ENCODE data around the gene NDUFB10. TPM values are rescaled to one million over a fixed set of nuclear protein-coding genes. Genes with fewer than 3 reads are reported as not detected.

Gene NDUFB10
- total RNA-seq, 2 experiments from 2014 or later, result 40.7 to 41.1 TPM

DNA sequence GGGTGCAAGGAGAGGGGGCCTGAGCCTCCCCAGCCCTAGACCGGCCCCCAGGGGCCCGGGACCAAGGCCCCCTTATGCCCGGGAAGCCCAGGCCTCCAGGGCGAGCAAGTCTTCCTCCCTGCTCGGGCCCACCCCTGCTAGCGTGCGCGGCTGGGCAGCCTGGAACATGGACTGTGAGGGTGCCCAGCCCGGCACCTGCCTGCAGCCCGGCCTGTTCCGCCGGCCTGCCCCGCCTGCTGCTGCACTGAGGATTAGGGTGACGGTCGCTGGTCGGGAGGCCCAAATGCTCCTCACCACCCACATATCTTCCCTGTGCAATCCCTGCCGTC, 47.2 kb upstream of the NDUFB10 start:
- POLR2A ChIA-PET, result no interaction called here
- Mint-ChIP-seq H3K36me3 (ENCODE audit: low read depth) (no peaks in the 10 kb centered on the region), H3K4me1 (ENCODE audit: low read depth) (no peaks in the 10 kb centered on the region), H3K27me3 (peaks cover 30% of the 10 kb centered on the region), H3K27ac (no peak overlapping the region), H3K4me3 (no peak overlapping the region), H3K9me3 (no peaks in the 10 kb centered on the region)
- intact Hi-C loops (cut with DNase I, micrococcal nuclease), result no loop called here
- peaks cover 0 to 5% of the 10 kb centered on the region in 2 experiments for H3K9me3 ChIP-seq (ENCODE audit: control insufficient read depth in 1 of 2, insufficient read depth in 1 of 2, low read length in 2 of 2)
- DNase-seq (no peak), ATAC-seq (ENCODE audit: poor library complexity) (no peak)
- no peak overlapping the region for H3K27ac ChIP-seq (ENCODE audit: low read depth in 1 of 2, low read length in 2 of 2)
- H3K36me3 ChIP-seq (ENCODE audit: insufficient read depth, low read length), result no peaks in the 10 kb centered on the region
- H3K4me3 ChIP-seq (ENCODE audit: low read length), result no peak overlapping the region
- TF ChIP-seq, protein P1, sequence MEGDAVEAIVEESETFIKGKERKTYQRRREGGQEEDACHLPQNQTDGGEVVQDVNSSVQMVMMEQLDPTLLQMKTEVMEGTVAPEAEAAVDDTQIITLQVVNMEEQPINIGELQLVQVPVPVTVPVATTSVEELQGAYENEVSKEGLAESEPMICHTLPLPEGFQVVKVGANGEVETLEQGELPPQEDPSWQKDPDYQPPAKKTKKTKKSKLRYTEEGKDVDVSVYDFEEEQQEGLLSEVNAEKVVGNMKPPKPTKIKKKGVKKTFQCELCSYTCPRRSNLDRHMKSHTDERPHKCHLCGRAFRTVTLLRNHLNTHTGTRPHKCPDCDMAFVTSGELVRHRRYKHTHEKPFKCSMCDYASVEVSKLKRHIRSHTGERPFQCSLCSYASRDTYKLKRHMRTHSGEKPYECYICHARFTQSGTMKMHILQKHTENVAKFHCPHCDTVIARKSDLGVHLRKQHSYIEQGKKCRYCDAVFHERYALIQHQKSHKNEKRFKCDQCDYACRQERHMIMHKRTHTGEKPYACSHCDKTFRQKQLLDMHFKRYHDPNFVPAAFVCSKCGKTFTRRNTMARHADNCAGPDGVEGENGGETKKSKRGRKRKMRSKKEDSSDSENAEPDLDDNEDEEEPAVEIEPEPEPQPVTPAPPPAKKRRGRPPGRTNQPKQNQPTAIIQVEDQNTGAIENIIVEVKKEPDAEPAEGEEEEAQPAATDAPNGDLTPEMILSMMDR (IDR thresholded peaks at IDR 0.05), result no peak
- CTCF ChIA-PET, result no interaction called here
- H3K4me1 ChIP-seq (ENCODE audit: insufficient read depth, low read length), result no peaks in the 10 kb centered on the region
- peaks cover 13 to 38% of the 10 kb centered on the region in 2 experiments for H3K27me3 ChIP-seq (ENCODE audit: control insufficient read depth in 1 of 2, insufficient read depth in 2 of 2, low read length in 2 of 2)

DNA sequence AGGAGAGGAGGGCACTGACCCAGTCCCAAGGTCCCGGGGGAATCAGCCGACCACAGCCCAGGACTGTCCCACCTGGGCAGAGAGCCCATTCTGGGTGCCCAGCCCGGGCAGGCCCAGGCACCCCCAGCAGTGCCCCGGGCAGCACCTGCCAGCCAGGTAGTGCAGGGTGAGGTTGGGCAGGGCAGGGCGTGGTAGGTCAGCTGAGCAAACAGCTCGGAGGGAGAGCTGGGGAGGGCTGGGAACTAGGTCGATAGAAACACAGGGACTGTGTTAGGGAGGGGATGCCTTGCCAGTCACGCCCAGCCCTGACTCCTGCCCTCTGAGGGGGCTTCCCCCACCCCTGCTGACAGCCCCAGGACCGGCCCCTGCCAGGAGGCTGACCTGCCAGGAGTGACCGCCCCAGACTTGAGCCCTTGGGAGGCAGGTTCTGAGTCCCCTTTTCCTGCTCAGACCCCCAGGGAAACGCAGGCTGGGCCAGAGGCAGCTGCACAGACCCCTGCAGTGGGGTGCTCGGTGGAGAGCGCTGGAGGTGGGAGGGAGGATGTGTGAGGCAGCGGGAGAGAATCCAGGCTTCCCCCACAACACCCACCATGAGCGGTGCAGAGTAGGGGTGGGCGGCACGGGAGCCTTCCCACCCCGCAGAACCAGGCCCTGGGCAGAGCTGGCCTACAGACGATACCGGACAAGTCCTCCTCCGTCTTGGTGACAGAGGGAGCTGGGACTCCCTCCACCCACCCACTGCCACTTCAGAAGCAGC, 45.8 kb upstream of the NDUFB10 start:
- Histone ChIP-seq H3K36me3 (ENCODE audit: insufficient read depth, low read length) (no peaks in the 10 kb centered on the region), H3K4me1 (ENCODE audit: insufficient read depth, low read length) (peaks cover 3% of the 10 kb centered on the region), H3K9me3 (ENCODE audit: control insufficient read depth in 1 of 2, insufficient read depth in 1 of 2, low read length in 2 of 2) (peaks cover 0 to 12% of the 10 kb centered on the region in 2 experiments), H3K4me3 (ENCODE audit: low read length) (no peak overlapping the region), H3K27ac (ENCODE audit: low read depth in 1 of 2, low read length in 2 of 2) (no peak overlapping the region), H3K27me3 (ENCODE audit: control insufficient read depth in 1 of 2, insufficient read depth in 2 of 2, low read length in 2 of 2) (peaks cover 19 to 44% of the 10 kb centered on the region in 2 experiments)
- H3K27ac Mint-ChIP-seq, result no peak overlapping the region
- intact Hi-C loops (cut with DNase I, micrococcal nuclease), result no loop called here
- H3K36me3 Mint-ChIP-seq (ENCODE audit: low read depth), result no peaks in the 10 kb centered on the region
- H3K4me3 Mint-ChIP-seq, result no peak overlapping the region
- CTCF ChIA-PET, result no interaction called here
- no peaks in the 10 kb centered on the region for H3K4me1 Mint-ChIP-seq (ENCODE audit: low read depth)
- no peak for DNase-seq
- peaks cover 30% of the 10 kb centered on the region for H3K27me3 Mint-ChIP-seq
- POLR2A ChIA-PET, result no interaction called here
- no peak for ATAC-seq (ENCODE audit: poor library complexity)
- TF ChIP-seq, protein P1 (IDR thresholded peaks at IDR 0.05), result no peak
- H3K9me3 Mint-ChIP-seq, result no peaks in the 10 kb centered on the region

DNA sequence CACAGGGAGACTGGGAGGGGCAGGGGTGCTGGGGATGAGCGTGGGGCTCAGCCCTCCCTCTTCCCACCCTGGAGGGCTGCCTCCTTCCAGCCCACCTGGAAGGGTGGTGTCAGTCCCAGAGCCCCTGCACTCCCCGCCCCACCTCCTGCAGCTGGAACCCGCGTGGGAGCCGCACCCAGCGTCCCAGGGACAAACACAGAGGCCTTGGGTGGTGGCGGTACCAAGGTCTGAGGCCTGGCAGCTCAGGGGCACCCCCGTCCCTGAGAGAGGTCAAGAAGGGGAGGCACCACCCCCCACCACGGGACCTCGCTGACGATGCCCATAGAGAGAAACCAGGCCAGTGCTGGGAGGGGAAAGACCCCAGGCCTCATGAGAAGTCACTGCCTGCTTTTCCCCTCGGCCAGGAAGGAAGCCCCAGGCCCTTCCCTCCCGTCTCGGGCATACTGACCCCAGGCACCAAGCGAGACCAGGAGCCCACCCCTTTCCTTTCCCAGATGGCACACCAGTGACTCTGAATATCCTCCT, 45.2 kb upstream of the NDUFB10 start:
- Histone ChIP-seq H3K9me3 (ENCODE audit: control insufficient read depth in 1 of 2, insufficient read depth in 1 of 2, low read length in 2 of 2) (peaks cover 0 to 15% of the 10 kb centered on the region in 2 experiments), H3K4me1 (ENCODE audit: insufficient read depth, low read length) (peaks cover 5% of the 10 kb centered on the region), H3K27me3 (ENCODE audit: control insufficient read depth in 1 of 2, insufficient read depth in 2 of 2, low read length in 2 of 2) (peaks cover 22 to 44% of the 10 kb centered on the region in 2 experiments), H3K4me3 (ENCODE audit: low read length) (no peak overlapping the region), H3K36me3 (ENCODE audit: insufficient read depth, low read length) (no peaks in the 10 kb centered on the region), H3K27ac (ENCODE audit: low read depth in 1 of 2, low read length in 2 of 2) (no peak overlapping the region)
- peaks cover 34% of the 10 kb centered on the region for H3K27me3 Mint-ChIP-seq
- H3K4me3 Mint-ChIP-seq, result no peak overlapping the region
- ChIA-PET CTCF (no interaction called here), POLR2A (no interaction called here)
- H3K27ac Mint-ChIP-seq, result no peak overlapping the region
- H3K36me3 Mint-ChIP-seq (ENCODE audit: low read depth), result no peaks in the 10 kb centered on the region
- H3K4me1 Mint-ChIP-seq (ENCODE audit: low read depth), result no peaks in the 10 kb centered on the region
- ATAC-seq (ENCODE audit: poor library complexity) (no peak), DNase-seq (peak in 1 of 14 experiments; percentile 10)
- intact Hi-C loops (cut with DNase I, micrococcal nuclease), result no loop called here
- TF ChIP-seq, protein P1 (IDR thresholded peaks at IDR 0.05), result no peak
- H3K9me3 Mint-ChIP-seq, result no peaks in the 10 kb centered on the region

All from CD4-positive, alpha-beta T cell (primary cell).